NB4 (cell line): Measurements from ENCODE around the gene RCE1.

Experiments
- DNase-seq: peaks from one replicate; pipeline ENCODE4 v3.0.0; 2010; ENCODE audit warnings: low read depth
- H3K4me3 ChIP-seq: one replicate; pipeline ENCODE4 v1.5.1; 2011; ENCODE audit warnings: mild to moderate bottlenecking, low read depth, low read length, moderate library complexity
- CTCF ChIP-seq: IDR thresholded peaks from one replicate; pipeline ENCODE4 v1.5.1; 2012; ENCODE audit warnings: low read depth, low read length
- MAX ChIP-seq: IDR thresholded peaks from 2 replicates; pipeline ENCODE4 v1.6.1; 2011; ENCODE audit warnings: low read depth, low read length
- MYC ChIP-seq: IDR thresholded peaks from 2 replicates; pipeline ENCODE4 v1.6.1; 2011; ENCODE audit warnings: low read depth, low read length
- POLR2A ChIP-seq: IDR thresholded peaks from 2 replicates; pipeline ENCODE4 v1.6.1; 2011; ENCODE audit warnings: mild to moderate bottlenecking; ENCODE audit not compliant: insufficient read length; ENCODE audit errors: extremely low read depth

RCE1 gene

GRCh38 chr11:66874232-66874631 lies 31.0 kb downstream of the RCE1 start:
- TF ChIP-seq MYC (no peak), POLR2A (no peak), MAX (no peak), CTCF (no peak)
- no peak overlapping the region for H3K4me3 ChIP-seq
- no peak for DNase-seq

- TF ChIP-seq POLR2A = no peak
- DNase-seq = no peak
- no peak overlapping the region for H3K4me3 ChIP-seq
These were observed 32.1 kb downstream of the RCE1 start for GRCh38 chr11:66875378-66875777.

- no peak overlapping the region for H3K4me3 ChIP-seq
- no peak for DNase-seq
These were observed 34.5 kb downstream of the RCE1 start for GRCh38 chr11:66877588-66878385.

GRCh38 chr11:66878474-66878873 lies 35.2 kb downstream of the RCE1 start:
- TF ChIP-seq MAX (no peak), MYC (no peak), POLR2A (no peak), CTCF (no peak)
- no peak overlapping the region for H3K4me3 ChIP-seq
- DNase-seq = no peak

More at GRCh38 chr11:66877588-66878385, 34.5 kb downstream of the RCE1 start:
- TF ChIP-seq MAX = no peak
- TF ChIP-seq CTCF = no peak
- TF ChIP-seq MYC = no peak
- no peak for TF ChIP-seq POLR2A

GRCh38 chr11:66879000-66879399 lies 35.8 kb downstream of the RCE1 start:
- no peak overlapping the region for H3K4me3 ChIP-seq
- TF ChIP-seq CTCF (no peak), MYC (no peak), MAX (no peak)

GRCh38 chr11:66879583-66879982 lies 36.3 kb downstream of the RCE1 start:
- TF ChIP-seq MAX = no peak
- TF ChIP-seq POLR2A = no peak
- TF ChIP-seq CTCF = no peak
- no peak for TF ChIP-seq MYC
- H3K4me3 ChIP-seq = no peak overlapping the region
- DNase-seq = no peak

More at GRCh38 chr11:66879000-66879399, 35.8 kb downstream of the RCE1 start:
- DNase-seq = no peak
